AG04450 (cell line): ENCODE measurements around the gene SLC37A3. TPM values are rescaled to one million over a fixed set of nuclear protein-coding genes. Genes with fewer than 3 reads are reported as not detected.

Experiments used
- CTCF ChIA-PET: fragments of 300-600, 350-600 bp; formaldehyde crosslinking; extraction: SDS; loops from one replicate; lab custom pipeline; 2022; ENCODE audit warnings: antibody characterized with exemption, inconsistent platforms; lab: Charles Lee
- POLR2A ChIA-PET: fragments of 350-600 bp; formaldehyde crosslinking; extraction: SDS; loops from one replicate; lab custom pipeline; 2021; ENCODE audit warnings: antibody characterized with exemption, inconsistent platforms; lab: Yijun Ruan, JAX
- DNase-seq: peaks from one replicate; pipeline ENCODE4 v3.0.0-alpha.2; 2011; ENCODE audit warnings: low read depth, low spot score
- H3K27ac ChIP-seq: one replicate; pipeline ENCODE4 v1.5.1; 2012; ENCODE audit warnings: low read depth, low read length, control low read depth
- H3K27me3 ChIP-seq: one replicate; pipeline ENCODE4 v1.6.0; 2012; ENCODE audit warnings: low read length; ENCODE audit not compliant: control insufficient read depth, insufficient read depth
- H3K4me3 ChIP-seq: 2 replicates; pipeline ENCODE4 v1.5.1; 2011; ENCODE audit warnings: mild to moderate bottlenecking, low read depth, low read length, control low read depth
- H3K9me3 ChIP-seq: 2 replicates; pipeline ENCODE4 v1.5.1; 2012; ENCODE audit warnings: low read length; ENCODE audit not compliant: control insufficient read depth, insufficient read depth
- CTCF ChIP-seq: IDR thresholded peaks from 2 replicates; pipeline ENCODE4 v1.5.1; 2011; ENCODE audit warnings: low read depth, low read length, control low read depth, inconsistent platforms
- polyA plus RNA-seq: library from polyadenylated mRNA; depleted of rRNA; stranded (reverse); fragments of >200 nt; gene quantifications from 2 replicates; pipeline ENCODE4 v1.2.3, GENCODE V29; 2011

The SLC37A3 gene
- polyA plus RNA-seq, 1 experiment = 61.7 TPM

DNA sequence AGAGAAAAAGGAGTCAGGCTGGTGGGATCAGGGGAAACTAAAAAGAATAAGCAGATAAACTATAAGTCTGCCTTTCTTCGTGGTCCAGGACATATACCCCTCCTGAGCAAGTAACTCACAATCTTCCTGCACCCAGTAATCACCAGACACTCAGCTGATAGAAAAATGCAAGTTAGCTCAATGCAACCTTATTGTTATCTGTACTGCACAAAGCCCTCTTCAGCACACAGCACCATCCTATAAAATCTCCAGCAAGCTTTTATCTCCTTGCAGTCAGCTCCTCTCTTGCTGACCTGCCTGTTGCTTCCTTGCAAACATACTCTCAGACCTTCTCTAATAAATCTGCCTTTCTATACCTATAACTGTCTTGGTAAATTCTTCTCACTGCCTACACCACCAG lies 6.7 kb downstream of the SLC37A3 start:
- Histone ChIP-seq H3K27me3 (no peaks in the 10 kb centered on the region), H3K9me3 (no peaks in the 10 kb centered on the region), H3K27ac (no peak overlapping the region), H3K4me3 (no peak overlapping the region)
- POLR2A ChIA-PET = no interaction called here
- CTCF ChIA-PET = no interaction called here
- no peak for TF ChIP-seq CTCF
- DNase-seq = no peak

GRCh38 chr7:140390466-140391190 lies 7.7 kb downstream of the SLC37A3 start:
- no peak overlapping the region for H3K27ac ChIP-seq
- DNase-seq = no peak
- CTCF ChIA-PET = no interaction called here

DNA sequence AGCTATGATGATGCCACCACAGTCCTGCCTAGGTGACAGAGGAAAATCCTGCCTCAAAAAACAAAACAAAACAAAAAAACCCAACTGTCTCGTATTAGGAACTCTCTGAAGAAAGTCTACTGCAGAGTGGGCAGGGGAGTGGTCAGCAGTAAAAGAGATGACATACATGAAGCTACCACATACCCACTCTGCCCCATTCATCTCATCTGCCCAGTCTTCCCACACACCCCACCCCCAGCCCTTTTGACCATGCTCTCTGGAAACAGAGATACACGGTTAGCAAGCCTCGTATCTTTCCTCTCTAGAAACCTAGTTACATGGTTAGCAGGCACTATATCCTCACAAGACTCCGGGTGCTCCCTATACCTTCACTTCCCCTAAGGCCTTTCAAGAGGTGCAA lies 8.3 kb downstream of the SLC37A3 start:
- ChIA-PET POLR2A (no interaction called here), CTCF (interaction anchor here (0.6 kb wide), 1 partner anchor 124 kb away, joined by 7 read pairs; no protein-coding TSS in a partner anchor)
- no peak for DNase-seq
- no peak for TF ChIP-seq CTCF
- no peaks in the 10 kb centered on the region for H3K27me3 ChIP-seq
- H3K4me3 ChIP-seq = no peak overlapping the region
- H3K27ac ChIP-seq = no peak overlapping the region
- H3K9me3 ChIP-seq = no peaks in the 10 kb centered on the region

More at GRCh38 chr7:140390466-140391190, 7.7 kb downstream of the SLC37A3 start:
- H3K4me3 ChIP-seq = no peak overlapping the region
- no peaks in the 10 kb centered on the region for H3K9me3 ChIP-seq
- no peaks in the 10 kb centered on the region for H3K27me3 ChIP-seq
- TF ChIP-seq CTCF = no peak
- POLR2A ChIA-PET = no interaction called here

GRCh38 chr7:140389445-140389844 lies 8.9 kb downstream of the SLC37A3 start:
- CTCF ChIA-PET = interaction anchor here (0.6 kb wide), 1 partner anchor 125 kb away, joined by 7 read pairs; no protein-coding TSS in a partner anchor
- DNase-seq = no peak
- H3K4me3 ChIP-seq = no peak overlapping the region
- TF ChIP-seq CTCF = no peak
- no peaks in the 10 kb centered on the region for H3K9me3 ChIP-seq
- POLR2A ChIA-PET = no interaction called here
- H3K27ac ChIP-seq = no peak overlapping the region
- no peaks in the 10 kb centered on the region for H3K27me3 ChIP-seq

- Histone ChIP-seq H3K27me3 (no peaks in the 10 kb centered on the region), H3K9me3 (no peaks in the 10 kb centered on the region), H3K4me3 (no peak overlapping the region), H3K27ac (no peak overlapping the region)
- no peak for TF ChIP-seq CTCF
- CTCF ChIA-PET = interaction anchor here (2.8 kb wide), 1 partner anchor 8 kb away, joined by 10 read pairs; no protein-coding TSS in a partner anchor
- POLR2A ChIA-PET = interaction anchor here (0.6 to 1.0 kb wide), 2 partner anchors 9 to 10 kb away, joined by 3 to 9 read pairs; no protein-coding TSS in a partner anchor
- no peak for DNase-seq
Measured at GRCh38 chr7:140384894-140385545, 13.3 kb downstream of the SLC37A3 start.
